ENCODE measurements around the gene CSF3R. TPM values are rescaled to one million over a fixed set of nuclear protein-coding genes. Genes with fewer than 3 reads are reported as not detected.
A peak's percentile ranks its signal among the peaks of the same experiment; 100 is the strongest.

CSF3R gene
- total RNA-seq, 1 experiment from 2014 or later, result not detected

GRCh38 chr1:36453600-36454388, 28.9 kb downstream of the CSF3R start:
- Histone ChIP-seq H3K27me3 (ENCODE audit: low read length) (no peaks in the 10 kb centered on the region), H3K36me3 (ENCODE audit: low read depth, low read length) (peaks cover 35% of the 10 kb centered on the region), H3K9me2 (replicated peaks; ENCODE audit: low read length) (no peaks in the 10 kb centered on the region), H2AFZ (ENCODE audit: low read length) (no peak overlapping the region), H3K27ac (ENCODE audit: low read length) (no peak overlapping the region), H3K9ac (ENCODE audit: low read length) (no peak overlapping the region), H3F3A (ENCODE audit: low read length, unreplicated experiment) (no peaks in the 10 kb centered on the region), H3K9me3 (ENCODE audit: low read length) (no peaks in the 10 kb centered on the region), H3K79me2 (ENCODE audit: low read length) (no peaks in the 10 kb centered on the region), H4K20me1 (ENCODE audit: low read length) (no peaks in the 10 kb centered on the region), H3K4me2 (ENCODE audit: low read length) (no peak overlapping the region), H3K4me3 (ENCODE audit: low read length) (no peak overlapping the region), H3K4me1 (ENCODE audit: insufficient read depth, low read length) (peaks cover 10% of the 10 kb centered on the region)
- DNase-seq, result no peak
- no peak for ATAC-seq
- no TSS peak for BruUV-seq (replicated peaks)
- no peak for TF ChIP-seq EZH2 (IDR thresholded peaks at IDR 0.05; ENCODE audit: low read length, unreplicated experiment)
- TF ChIP-seq EZH2phosphoT487 (IDR thresholded peaks at IDR 0.05; ENCODE audit: borderline replicate concordance, low read length), result no peak
- TF ChIP-seq, protein P1, sequence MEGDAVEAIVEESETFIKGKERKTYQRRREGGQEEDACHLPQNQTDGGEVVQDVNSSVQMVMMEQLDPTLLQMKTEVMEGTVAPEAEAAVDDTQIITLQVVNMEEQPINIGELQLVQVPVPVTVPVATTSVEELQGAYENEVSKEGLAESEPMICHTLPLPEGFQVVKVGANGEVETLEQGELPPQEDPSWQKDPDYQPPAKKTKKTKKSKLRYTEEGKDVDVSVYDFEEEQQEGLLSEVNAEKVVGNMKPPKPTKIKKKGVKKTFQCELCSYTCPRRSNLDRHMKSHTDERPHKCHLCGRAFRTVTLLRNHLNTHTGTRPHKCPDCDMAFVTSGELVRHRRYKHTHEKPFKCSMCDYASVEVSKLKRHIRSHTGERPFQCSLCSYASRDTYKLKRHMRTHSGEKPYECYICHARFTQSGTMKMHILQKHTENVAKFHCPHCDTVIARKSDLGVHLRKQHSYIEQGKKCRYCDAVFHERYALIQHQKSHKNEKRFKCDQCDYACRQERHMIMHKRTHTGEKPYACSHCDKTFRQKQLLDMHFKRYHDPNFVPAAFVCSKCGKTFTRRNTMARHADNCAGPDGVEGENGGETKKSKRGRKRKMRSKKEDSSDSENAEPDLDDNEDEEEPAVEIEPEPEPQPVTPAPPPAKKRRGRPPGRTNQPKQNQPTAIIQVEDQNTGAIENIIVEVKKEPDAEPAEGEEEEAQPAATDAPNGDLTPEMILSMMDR (conservative IDR thresholded peaks at IDR 0.05; ENCODE audit: low read depth, low read length), result no peak
- CTCF ChIA-PET, result no interaction called here
- POLR2A ChIA-PET (ENCODE audit: unreplicated experiment), result no interaction called here
- intact Hi-C loops (cut with micrococcal nuclease), result no loop called here

DNA sequence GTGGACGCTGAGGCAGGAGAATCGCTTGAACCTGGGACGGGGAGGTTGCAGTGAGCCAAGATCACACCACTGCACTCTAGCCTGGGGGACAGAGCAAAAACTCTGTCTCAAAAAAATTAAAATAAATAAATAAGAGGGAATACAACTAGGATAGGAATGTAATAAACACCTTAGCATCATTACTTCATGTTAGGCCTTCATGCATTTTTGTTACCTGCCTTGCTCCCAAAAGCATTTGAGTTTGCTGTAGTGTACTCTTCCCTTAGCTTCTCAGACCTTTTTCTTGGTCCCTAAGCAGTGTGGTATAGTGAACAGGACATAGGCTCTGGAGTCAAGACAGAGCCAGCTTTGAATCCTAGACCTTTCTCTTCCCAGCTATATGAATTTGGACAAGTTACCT, 29.7 kb downstream of the CSF3R start:
- Histone ChIP-seq H3K27ac (ENCODE audit: low read length) (no peak overlapping the region), H3F3A (ENCODE audit: low read length, unreplicated experiment) (no peaks in the 10 kb centered on the region), H3K4me2 (ENCODE audit: low read length) (no peak overlapping the region), H3K79me2 (ENCODE audit: low read length) (no peaks in the 10 kb centered on the region), H3K9me3 (ENCODE audit: low read length) (no peaks in the 10 kb centered on the region), H2AFZ (ENCODE audit: low read length) (no peak overlapping the region), H3K9ac (ENCODE audit: low read length) (no peak overlapping the region), H3K4me1 (ENCODE audit: insufficient read depth, low read length) (peaks cover 10% of the 10 kb centered on the region), H3K9me2 (replicated peaks; ENCODE audit: low read length) (no peaks in the 10 kb centered on the region), H3K4me3 (ENCODE audit: low read length) (no peak overlapping the region), H4K20me1 (ENCODE audit: low read length) (no peaks in the 10 kb centered on the region), H3K27me3 (ENCODE audit: low read length) (no peaks in the 10 kb centered on the region), H3K36me3 (ENCODE audit: low read depth, low read length) (peaks cover 32% of the 10 kb centered on the region)
- intact Hi-C loops (cut with micrococcal nuclease), result no loop called here
- no peak for ATAC-seq
- ChIA-PET POLR2A (ENCODE audit: unreplicated experiment) (no interaction called here), CTCF (no interaction called here)
- TF ChIP-seq EZH2 (IDR thresholded peaks at IDR 0.05; ENCODE audit: low read length, unreplicated experiment) (no peak), EZH2phosphoT487 (IDR thresholded peaks at IDR 0.05; ENCODE audit: borderline replicate concordance, low read length) (no peak)
- TF ChIP-seq, protein P1 (conservative IDR thresholded peaks at IDR 0.05; ENCODE audit: low read depth, low read length), result no peak
- BruUV-seq (replicated peaks), result no TSS peak
- DNase-seq, result no peak

GRCh38 chr1:36450919-36451305, 31.8 kb downstream of the CSF3R start:
- ATAC-seq, result no peak
- H2AFZ ChIP-seq (ENCODE audit: low read length), result peak overlapping the region; percentile 98
- H3F3A ChIP-seq (ENCODE audit: low read length, unreplicated experiment), result no peaks in the 10 kb centered on the region
- CTCF ChIA-PET, result interaction anchor here (0.6 kb wide), 2 partner anchors 43 to 108 kb away, joined by 3 read pairs; no protein-coding TSS in a partner anchor
- POLR2A ChIA-PET (ENCODE audit: unreplicated experiment), result interaction anchor here (0.6 kb wide), 3 partner anchors 19 to 879 kb away, joined by 3 read pairs; no protein-coding TSS in a partner anchor
- peak overlapping the region; percentile 91 for H3K4me2 ChIP-seq (ENCODE audit: low read length)
- no peak for DNase-seq
- TSS peak; percentile 91 for BruUV-seq (replicated peaks)
- TF ChIP-seq EZH2 (IDR thresholded peaks at IDR 0.05; ENCODE audit: low read length, unreplicated experiment) (no peak), EZH2phosphoT487 (IDR thresholded peaks at IDR 0.05; ENCODE audit: borderline replicate concordance, low read length) (no peak)
- TF ChIP-seq, protein P1 (conservative IDR thresholded peaks at IDR 0.05; ENCODE audit: low read depth, low read length), result no peak
- H3K36me3 ChIP-seq (ENCODE audit: low read depth, low read length), result peaks cover 15% of the 10 kb centered on the region
- intact Hi-C loops (cut with micrococcal nuclease), result loop anchor here (1.0 kb wide), 1 partner anchor 65 kb away; no protein-coding TSS in a partner anchor
- peak overlapping the region; percentile 71 for H3K4me3 ChIP-seq (ENCODE audit: low read length)
- H4K20me1 ChIP-seq (ENCODE audit: low read length), result no peaks in the 10 kb centered on the region
- peaks cover 10% of the 10 kb centered on the region for H3K4me1 ChIP-seq (ENCODE audit: insufficient read depth, low read length)
- H3K79me2 ChIP-seq (ENCODE audit: low read length), result no peaks in the 10 kb centered on the region
- H3K27ac ChIP-seq (ENCODE audit: low read length), result peak overlapping the region; percentile 47
- H3K9ac ChIP-seq (ENCODE audit: low read length), result peak overlapping the region; percentile 74
- no peaks in the 10 kb centered on the region for H3K9me2 ChIP-seq (replicated peaks; ENCODE audit: low read length)
- H3K27me3 ChIP-seq (ENCODE audit: low read length), result no peaks in the 10 kb centered on the region
- no peaks in the 10 kb centered on the region for H3K9me3 ChIP-seq (ENCODE audit: low read length)

All from PC-3 (cell line).